Heart left ventricle (tissue), 16 donors: ENCODE measurements around the gene ASB18. TPM values are rescaled to one million over a fixed set of nuclear protein-coding genes. Genes with fewer than 3 reads are reported as not detected.

Source experiments
- ATAC-seq, 4 donors: fragments of 200-7000 bp; cut with Tn5 transposase; one replicate each; pipeline ENCODE4 v1.9.1; 2020 to 2022; ENCODE audit warnings: moderate library complexity in 4 of 4, mild to moderate bottlenecking in 3 of 4, moderate number of reproducible peaks in 1 of 4
- DNase-seq, 5 donors: peaks; one replicate each; pipeline ENCODE4 v3.0.0-alpha.2; 2020
- H3K27ac ChIP-seq, 12 donors: fragments of 200-600 bp; sonication (generic) in 4 of 12; one replicate each; pipeline versions ENCODE4 v1.5.0 to v1.8.0; 2016 to 2022; ENCODE audit warnings: mild to moderate bottlenecking in 2 of 12
- H3K27me3 ChIP-seq, 9 donors: fragments of 200-600 bp; sonication (generic) in 2 of 9; one replicate each; pipeline versions ENCODE4 v1.5.1 to v1.8.0; 2016 to 2022; ENCODE audit warnings: mild to moderate bottlenecking in 3 of 9
- H3K36me3 ChIP-seq, 9 donors: fragments of 200-600 bp; sonication (generic) in 2 of 9; one replicate each; pipeline versions ENCODE4 v1.5.0 to v1.8.0; 2018 to 2022; ENCODE audit warnings: mild to moderate bottlenecking in 2 of 9
- H3K4me1 ChIP-seq, 12 donors: fragments of 200-600 bp; sonication (generic) in 4 of 12; one replicate each; pipeline versions ENCODE4 v1.5.0 to v1.8.0; 2016 to 2022; ENCODE audit warnings: mild to moderate bottlenecking in 3 of 12
- H3K4me3 ChIP-seq, 12 donors: fragments of 200-600 bp; sonication (generic) in 4 of 12; one replicate each; pipeline versions ENCODE4 v1.5.0 to v1.8.0; 2017 to 2022; ENCODE audit warnings: mild to moderate bottlenecking in 9 of 12, moderate library complexity in 4 of 12
- H3K9me3 ChIP-seq, 12 donors: fragments of 200-600 bp; sonication (generic) in 4 of 12; one replicate each; pipeline versions ENCODE4 v1.5.0 to v1.8.0; 2016 to 2022; ENCODE audit warnings: mild to moderate bottlenecking in 1 of 12
- CTCF ChIP-seq, 12 donors: fragments of 200-600 bp; sonication (generic) in 4 of 12; IDR thresholded peaks; one replicate each; pipeline versions ENCODE4 v1.5.0 to v1.8.0; 2018 to 2022; ENCODE audit warnings: antibody characterized with exemption in 12 of 12, mild to moderate bottlenecking in 5 of 12
- POLR2A ChIP-seq, 2 donors: fragments of 450-650 bp; IDR thresholded peaks; one replicate each; pipeline ENCODE4 v1.6.1; 2017; ENCODE audit warnings: antibody characterized with exemption in 2 of 2, mild to moderate bottlenecking in 2 of 2, moderate library complexity in 2 of 2
- WGBS, 4 donors: extraction: QIAGEN DNeasy Blood & Tissue Kit in 2 of 4; methylation state at CpG; one replicate each; pipeline versions ENCODE4 v1.1.5 to v1.1.7; 2013 to 2018; 5-methylcytosine and 5-hydroxymethylcytosine counted together
- intact Hi-C, 10 donors: fragments of 100-400 bp; cut with DNase I; formaldehyde crosslinking; loops; one replicate each; pipeline versions ENCODE4 v1.11.1 to v1.14.2; 2022
- polyA plus RNA-seq, 2 donors: library from polyadenylated mRNA; stranded (reverse); fragments of 200-250 nt; gene quantifications; one replicate each; pipeline ENCODE4 v1.2.3, GENCODE V29; 2013
- total RNA-seq, 9 donors: library from RNA; depleted of rRNA in 2 of 9; stranded (reverse); fragments of >200 nt in 2 of 9; fragmentation: NEBNext Ultra II Directional in 3 of 9; extraction: Animal tissue kit (Norgen Biotek cat#: 25700) in 3 of 9; gene quantifications; one replicate each; pipeline versions ENCODE4 v1.1.0 to v1.2.4, GENCODE V29; 2016 to 2023
- donor health status: ischemic (EF 13 %, LVEDD 7.1; RV severe dilation, severe dysfunction).
- donor health status: healthy with polysubstance abuse.
- donor health status: DM: no; HTN: yes; CAD: no.
- donor health status: DM: no; HTN: no; CAD: no.
- donor health status: ischemic (EF 25% LVEDD 6.9; RV normal size, moderate dysfunction).
- donor health status: ischemic (EF 25% LVEDD 5.7; RV mildly dilated, moderate dysfunction).
- donor health status: healthy.
- donor health status: DM: yes; HTN: yes; CAD: no.
- donor health status: ischemic (EF 35%, LVEDD 5.7; RV mildly dilated, moderate dysfunction).
- donor health status: nonischemic (EF 11% LVEDD 7.7; RV severe dilation, severe dysfunction).
- donor health status: DM: yes; HTN: yes; CAD: no.
- donor health status: PGD.
- donor health status: ischemic (EF 29% LVEDD 5.4; RV normal size, mild dysfunction).
- donor health status: nonischemic (EF 23%, LVEDD 6.1; RV moderate dilation, normal function).

The ASB18 gene
- total and polyA plus RNA-seq, 11 donors: 4.3 to 49.8 (median 14.1) TPM

GRCh38 chr2:236298924-236299475 is 34.8 kb upstream of the ASB18 start:
- Histone ChIP-seq H3K27me3 (no peaks in the 10 kb centered on the region), H3K9me3 (no peaks in the 10 kb centered on the region), H3K4me3 (no peak overlapping the region), H3K27ac (no peak overlapping the region), H3K36me3 (no peaks in the 10 kb centered on the region), H3K4me1 (no peaks in the 10 kb centered on the region)
- intact Hi-C loops: no loop called here
- TF ChIP-seq CTCF (IDR thresholded peaks at IDR 0.05): no peak
- TF ChIP-seq POLR2A (IDR thresholded peaks at IDR 0.05): no peak
- ATAC-seq (no peak), DNase-seq (no peak)
- WGBS, 4 donors: 88 to 96% (median 90%) methylated on average over 8 to 11 of the region's 11 CpGs

- Histone ChIP-seq H3K9me3 (no peaks in the 10 kb centered on the region), H3K4me1 (no peaks in the 10 kb centered on the region), H3K36me3 (no peaks in the 10 kb centered on the region), H3K4me3 (no peak overlapping the region), H3K27ac (no peak overlapping the region), H3K27me3 (no peaks in the 10 kb centered on the region)
- TF ChIP-seq POLR2A (IDR thresholded peaks at IDR 0.05) (no peak), CTCF (IDR thresholded peaks at IDR 0.05) (no peak)
- 89 to 93% (median 90%) methylated on average over 8 of the region's 8 CpGs for WGBS, 4 donors
- intact Hi-C loops: no loop called here
- ATAC-seq (no peak), DNase-seq (no peak)
Measured at GRCh38 chr2:236295481-236295880, 31.3 kb upstream of the ASB18 start.

GRCh38 chr2:236294647-236295046 is 30.4 kb upstream of the ASB18 start:
- H3K4me1 ChIP-seq: no peaks in the 10 kb centered on the region
- intact Hi-C loops: no loop called here
- 80 to 89% (median 86%) methylated on average over 9 of the region's 9 CpGs for WGBS, 4 donors
- no peaks in the 10 kb centered on the region for H3K9me3 ChIP-seq
- H3K27ac ChIP-seq: no peak overlapping the region
- no peak for ATAC-seq
- TF ChIP-seq CTCF (IDR thresholded peaks at IDR 0.05) (no peak), POLR2A (IDR thresholded peaks at IDR 0.05) (no peak)
- DNase-seq: no peak
- H3K36me3 ChIP-seq: no peaks in the 10 kb centered on the region
- peaks cover 0 to 6% (median 0%) of the 10 kb centered on the region in 9 donors for H3K27me3 ChIP-seq
- H3K4me3 ChIP-seq: no peak overlapping the region

GRCh38 chr2:236293241-236293810 is 29.1 kb upstream of the ASB18 start:
- H3K4me3 ChIP-seq: no peak overlapping the region
- DNase-seq: no peak
- no peaks in the 10 kb centered on the region for H3K9me3 ChIP-seq
- peaks cover 0 to 6% (median 0%) of the 10 kb centered on the region in 9 donors for H3K27me3 ChIP-seq
- no peak for TF ChIP-seq CTCF (IDR thresholded peaks at IDR 0.05)
- no peak for TF ChIP-seq POLR2A (IDR thresholded peaks at IDR 0.05)
- no peaks in the 10 kb centered on the region for H3K36me3 ChIP-seq
- H3K4me1 ChIP-seq: no peaks in the 10 kb centered on the region
- intact Hi-C loops: no loop called here
- ATAC-seq: no peak
- 85 to 93% (median 88%) methylated on average over 4 to 6 of the region's 6 CpGs for WGBS, 4 donors
- no peak overlapping the region for H3K27ac ChIP-seq
